ENCODE data around the gene CDC5L. TPM values are rescaled to one million over a fixed set of nuclear protein-coding genes. Genes with fewer than 3 reads are reported as not detected.

The CDC5L gene
- total RNA-seq, 2 donors from 2014 or later = 18.0 to 18.9 TPM

- no peak for DNase-seq (ENCODE audit: low spot score)
- WGBS = 35% methylated on average over 2 of the region's 2 CpGs
- no peaks in the 10 kb centered on the region for H3K36me3 ChIP-seq
- TF ChIP-seq, protein P1, sequence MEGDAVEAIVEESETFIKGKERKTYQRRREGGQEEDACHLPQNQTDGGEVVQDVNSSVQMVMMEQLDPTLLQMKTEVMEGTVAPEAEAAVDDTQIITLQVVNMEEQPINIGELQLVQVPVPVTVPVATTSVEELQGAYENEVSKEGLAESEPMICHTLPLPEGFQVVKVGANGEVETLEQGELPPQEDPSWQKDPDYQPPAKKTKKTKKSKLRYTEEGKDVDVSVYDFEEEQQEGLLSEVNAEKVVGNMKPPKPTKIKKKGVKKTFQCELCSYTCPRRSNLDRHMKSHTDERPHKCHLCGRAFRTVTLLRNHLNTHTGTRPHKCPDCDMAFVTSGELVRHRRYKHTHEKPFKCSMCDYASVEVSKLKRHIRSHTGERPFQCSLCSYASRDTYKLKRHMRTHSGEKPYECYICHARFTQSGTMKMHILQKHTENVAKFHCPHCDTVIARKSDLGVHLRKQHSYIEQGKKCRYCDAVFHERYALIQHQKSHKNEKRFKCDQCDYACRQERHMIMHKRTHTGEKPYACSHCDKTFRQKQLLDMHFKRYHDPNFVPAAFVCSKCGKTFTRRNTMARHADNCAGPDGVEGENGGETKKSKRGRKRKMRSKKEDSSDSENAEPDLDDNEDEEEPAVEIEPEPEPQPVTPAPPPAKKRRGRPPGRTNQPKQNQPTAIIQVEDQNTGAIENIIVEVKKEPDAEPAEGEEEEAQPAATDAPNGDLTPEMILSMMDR (IDR thresholded peaks at IDR 0.05) = no peak
- TF ChIP-seq POLR2AphosphoS5 (IDR thresholded peaks at IDR 0.05) (no peak), POLR2A (IDR thresholded peaks at IDR 0.05) (no peak)
- no peaks in the 10 kb centered on the region for H3K9me3 ChIP-seq
- no peaks in the 10 kb centered on the region for H3K27me3 ChIP-seq (replicated peaks; ENCODE audit: insufficient read depth)
- intact Hi-C loops (cut with DNase I) = no loop called here
- no peak overlapping the region for H3K27ac ChIP-seq
- no peak overlapping the region for H3K4me3 ChIP-seq
- H3K4me1 ChIP-seq (replicated peaks) = no peaks in the 10 kb centered on the region
These were observed 13.7 kb upstream of the CDC5L start for GRCh38 chr6:44373787-44374186.

- Histone ChIP-seq H3K4me3 (no peak overlapping the region), H3K27me3 (replicated peaks; ENCODE audit: insufficient read depth) (no peaks in the 10 kb centered on the region), H3K36me3 (no peaks in the 10 kb centered on the region), H3K4me1 (replicated peaks) (no peaks in the 10 kb centered on the region), H3K27ac (no peak overlapping the region), H3K9me3 (no peaks in the 10 kb centered on the region)
- intact Hi-C loops (cut with DNase I) = no loop called here
- 84% methylated on average over 3 of the region's 3 CpGs for WGBS
- TF ChIP-seq POLR2A (IDR thresholded peaks at IDR 0.05) (no peak), POLR2AphosphoS5 (IDR thresholded peaks at IDR 0.05) (no peak)
- TF ChIP-seq, protein P1 (IDR thresholded peaks at IDR 0.05) = no peak
- DNase-seq (ENCODE audit: low spot score) = no peak
These were observed 12.4 kb upstream of the CDC5L start for GRCh38 chr6:44375071-44375470.

GRCh38 chr6:44377484-44377883 lies 10.0 kb upstream of the CDC5L start:
- 89% methylated on average over 3 of the region's 3 CpGs for WGBS
- Histone ChIP-seq H3K4me3 (no peak overlapping the region), H3K4me1 (replicated peaks) (no peaks in the 10 kb centered on the region), H3K9me3 (no peaks in the 10 kb centered on the region), H3K27ac (no peak overlapping the region), H3K36me3 (no peaks in the 10 kb centered on the region), H3K27me3 (replicated peaks; ENCODE audit: insufficient read depth) (no peaks in the 10 kb centered on the region)
- TF ChIP-seq POLR2A (IDR thresholded peaks at IDR 0.05) (no peak), POLR2AphosphoS5 (IDR thresholded peaks at IDR 0.05) (no peak)
- TF ChIP-seq, protein P1 (IDR thresholded peaks at IDR 0.05) = no peak
- intact Hi-C loops (cut with DNase I) = no loop called here
- no peak for DNase-seq (ENCODE audit: low spot score)

DNA sequence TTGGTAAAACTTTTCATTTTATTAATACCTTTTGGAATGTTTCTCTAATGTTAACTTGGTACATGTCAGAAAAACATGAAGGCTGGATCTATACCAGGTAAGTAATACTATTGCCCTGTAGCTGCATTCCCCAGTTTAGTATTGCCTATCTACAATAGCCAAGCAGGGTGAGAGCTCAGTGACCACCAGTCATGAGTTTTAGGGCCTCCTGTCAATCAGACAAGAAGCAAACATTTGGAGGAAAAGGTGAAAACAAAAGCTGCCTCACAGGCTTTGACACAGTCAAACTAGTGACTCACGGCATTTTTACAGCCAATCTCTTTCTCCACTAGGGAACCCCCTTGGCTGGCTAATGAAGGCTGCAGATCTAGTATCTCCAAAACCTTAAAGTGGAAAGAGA lies 9.5 kb upstream of the CDC5L start:
- Histone ChIP-seq H3K9me3 (no peaks in the 10 kb centered on the region), H3K4me1 (replicated peaks) (no peaks in the 10 kb centered on the region), H3K4me3 (no peak overlapping the region), H3K36me3 (no peaks in the 10 kb centered on the region), H3K27me3 (replicated peaks; ENCODE audit: insufficient read depth) (no peaks in the 10 kb centered on the region), H3K27ac (no peak overlapping the region)
- no peak for DNase-seq (ENCODE audit: low spot score)
- TF ChIP-seq, protein P1 (IDR thresholded peaks at IDR 0.05) = no peak
- TF ChIP-seq POLR2A (IDR thresholded peaks at IDR 0.05) (no peak), POLR2AphosphoS5 (IDR thresholded peaks at IDR 0.05) (no peak)
- 38% methylated on average over 1 of the region's 1 CpG for WGBS
- intact Hi-C loops (cut with DNase I) = no loop called here

- no peak overlapping the region for H3K27ac ChIP-seq
- intact Hi-C loops (cut with DNase I) = no loop called here
- TF ChIP-seq POLR2A (IDR thresholded peaks at IDR 0.05) = no peak
- TF ChIP-seq, protein P1 (IDR thresholded peaks at IDR 0.05) = no peak
- TF ChIP-seq POLR2AphosphoS5 (IDR thresholded peaks at IDR 0.05) = no peak
- H3K4me3 ChIP-seq = no peak overlapping the region
- DNase-seq (ENCODE audit: low spot score) = no peak
- H3K36me3 ChIP-seq = no peaks in the 10 kb centered on the region
- H3K27me3 ChIP-seq (replicated peaks; ENCODE audit: insufficient read depth) = no peaks in the 10 kb centered on the region
- 84% methylated on average over 2 of the region's 2 CpGs for whole genome bisulfite sequencing
- H3K9me3 ChIP-seq = no peaks in the 10 kb centered on the region
- H3K4me1 ChIP-seq (replicated peaks) = no peaks in the 10 kb centered on the region
These were observed 5.8 kb upstream of the CDC5L start for GRCh38 chr6:44381739-44382138.

All from prostate gland (tissue), 2 donors.